HL-60/S4 treated with retinoic acid at 250 ng/mL for 4 days and 3 days (cell line): ENCODE measurements around the gene STAT5B.

Experiments
- in situ Hi-C: fragments of 300-500 bp; cut with MboI; formaldehyde crosslinking; loops from 2 replicates; pipeline ENCODE4 v1.7.0; 2022; ENCODE audit warnings: low sequenced_read_pairs

The STAT5B gene

DNA sequence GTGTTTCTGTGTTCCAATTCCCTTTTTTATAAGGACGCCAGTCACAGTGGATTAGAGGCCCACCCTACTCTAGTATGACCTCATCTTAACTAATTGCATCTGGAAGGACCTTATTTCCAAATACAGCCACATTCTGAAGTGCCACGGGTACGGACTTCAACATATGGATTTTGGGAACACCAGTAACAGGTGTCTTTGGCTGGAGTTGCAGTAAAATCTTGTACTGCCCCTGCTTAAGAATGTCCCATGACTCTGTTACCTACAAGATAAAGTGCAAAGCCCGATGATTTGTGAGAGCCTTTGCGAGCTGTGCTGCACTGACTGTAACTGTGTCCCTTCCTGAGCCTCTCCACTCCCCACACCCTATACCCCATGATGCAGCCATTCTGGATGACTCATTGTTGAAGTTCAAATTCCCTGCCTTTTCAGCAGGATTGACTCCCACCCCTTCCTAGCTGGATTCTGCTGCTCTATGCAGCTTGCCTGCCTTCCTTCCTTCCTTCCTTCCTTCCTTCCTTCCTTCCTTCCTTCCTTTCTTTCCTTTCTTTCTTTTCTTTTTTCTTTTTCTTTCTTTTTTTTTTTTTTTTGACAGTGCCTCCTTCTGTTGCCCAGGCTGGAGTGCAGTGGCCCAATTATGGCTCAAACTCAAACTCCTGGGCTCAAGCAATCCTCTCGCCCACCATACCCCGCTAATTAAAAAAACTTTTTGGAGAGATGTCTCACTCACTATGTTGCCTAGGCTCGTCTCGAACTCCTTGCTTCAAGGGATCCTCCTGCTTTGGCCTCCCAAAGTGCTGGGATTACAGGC, 93.1 kb downstream of the STAT5B start:
- in situ Hi-C loops, result no loop called here

DNA sequence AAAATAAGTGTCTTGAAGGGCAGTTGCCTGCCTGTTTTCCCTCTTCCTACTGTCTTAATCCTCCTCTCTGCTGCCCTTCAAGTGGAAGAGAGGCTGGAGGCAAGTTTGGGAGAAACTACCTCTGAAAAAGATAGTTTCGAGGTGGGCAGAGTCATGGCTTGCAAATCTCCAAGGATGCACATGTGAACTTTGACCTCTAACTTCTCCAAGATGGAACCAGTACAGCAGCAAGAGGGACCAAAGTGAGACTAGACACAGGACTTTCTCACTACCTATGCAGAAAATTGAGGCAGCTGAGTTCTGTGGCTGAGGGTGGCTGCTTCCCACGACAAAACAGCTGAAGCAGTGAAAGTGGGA, 94.4 kb downstream of the STAT5B start:
- in situ Hi-C loops, result no loop called here

DNA sequence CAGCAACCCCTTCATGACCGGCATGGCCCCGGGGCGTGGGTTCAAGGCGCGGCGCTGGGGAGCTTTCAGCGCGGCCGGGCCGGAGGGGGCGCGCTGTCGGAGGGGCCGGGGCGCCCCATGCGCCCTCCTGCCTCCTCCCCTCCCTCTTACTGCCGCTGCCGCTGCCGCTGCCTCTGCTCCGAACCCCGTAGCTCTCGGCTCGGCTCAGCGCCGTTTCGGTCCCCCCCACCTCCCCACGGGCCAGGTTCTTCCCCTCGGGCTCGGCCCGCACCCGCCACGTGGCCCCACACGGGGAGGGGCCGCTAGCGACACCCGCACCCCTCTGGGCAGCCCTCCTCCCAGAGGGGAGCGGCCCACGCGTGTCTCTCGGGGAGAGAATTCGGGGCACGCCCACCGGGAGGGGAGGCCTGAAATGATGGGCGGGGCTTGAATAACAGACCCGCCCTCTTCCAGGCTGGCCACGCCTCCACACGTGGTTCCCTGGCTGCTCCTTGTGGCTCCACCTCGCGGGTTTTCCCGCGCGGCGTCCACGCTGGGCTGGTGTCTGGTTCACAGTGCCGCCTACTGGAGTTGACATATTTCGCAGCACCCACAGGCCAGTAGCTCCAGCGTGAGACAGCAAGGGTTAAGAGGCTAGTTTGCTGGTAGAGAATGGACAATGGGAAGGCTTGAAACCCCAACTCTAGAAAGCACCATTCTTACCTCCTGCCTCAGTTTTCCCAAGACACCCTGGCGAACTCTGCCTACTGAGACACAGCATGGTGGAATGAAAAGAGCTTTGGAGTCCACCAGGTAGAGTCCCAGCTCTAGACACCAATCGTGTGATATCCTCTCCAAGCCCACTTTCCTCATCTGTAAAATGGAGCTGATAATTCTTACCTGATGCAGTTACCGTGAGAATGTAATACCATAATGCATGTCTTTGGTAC, 95.0 kb downstream of the STAT5B start, which contains the start of gene KCNH4:
Gene KCNH4 (minus strand): TSS at position 221 of the 929 bp plus-strand sequence. CDS start 197 bp downstream, at position 24.
- in situ Hi-C loops, result no loop called here

DNA sequence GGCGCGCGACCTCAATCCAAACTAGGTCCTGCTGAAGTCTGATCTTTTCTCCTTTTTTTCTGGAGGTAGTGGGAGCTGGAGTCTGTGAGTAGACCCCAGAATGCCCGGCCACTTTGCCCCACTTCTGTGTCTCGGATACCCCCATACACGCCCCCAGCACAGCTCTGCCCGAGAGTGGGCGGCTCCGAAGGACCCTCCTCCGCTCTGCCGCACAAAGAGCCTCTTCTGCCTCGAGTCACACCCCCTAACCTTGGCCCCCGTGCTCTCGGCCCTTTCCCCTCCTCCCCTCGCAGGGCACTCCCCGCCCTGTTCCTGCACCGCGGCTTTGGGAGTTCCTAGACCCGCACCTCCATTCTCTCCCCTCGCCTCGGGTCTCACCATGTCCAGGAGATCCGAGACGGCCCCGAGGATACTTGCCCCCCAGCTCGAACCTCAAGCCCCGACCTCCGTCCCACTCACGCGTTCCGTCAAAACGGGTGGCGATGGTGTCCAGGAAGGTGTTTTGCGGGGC, 95.7 kb downstream of the STAT5B start:
- in situ Hi-C loops, result no loop called here

DNA sequence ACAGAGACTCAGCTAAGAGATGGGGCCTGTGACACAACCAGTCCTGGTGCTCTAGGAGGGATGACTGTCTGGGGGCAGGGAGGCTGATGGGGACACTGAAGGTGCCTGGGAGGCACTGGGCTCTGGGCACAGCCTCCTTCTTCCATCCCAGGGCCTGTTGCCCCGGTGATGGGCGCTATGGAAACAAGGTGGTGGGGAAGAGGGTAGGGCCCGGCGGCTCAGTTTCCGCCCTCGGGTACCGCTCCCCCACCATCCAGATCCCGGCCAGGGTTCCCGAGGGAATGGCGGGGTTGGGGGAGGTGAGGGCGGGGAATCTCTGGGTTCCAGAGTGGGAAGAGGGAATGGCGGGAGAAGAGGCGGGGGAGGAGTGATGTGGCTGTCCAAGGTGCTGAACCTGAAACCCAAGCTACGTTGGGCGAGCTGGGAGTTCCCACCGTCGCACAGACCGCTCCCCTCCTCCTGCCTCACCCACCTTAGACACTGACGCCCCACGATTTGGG, 96.2 kb downstream of the STAT5B start:
- in situ Hi-C loops, result no loop called here

DNA sequence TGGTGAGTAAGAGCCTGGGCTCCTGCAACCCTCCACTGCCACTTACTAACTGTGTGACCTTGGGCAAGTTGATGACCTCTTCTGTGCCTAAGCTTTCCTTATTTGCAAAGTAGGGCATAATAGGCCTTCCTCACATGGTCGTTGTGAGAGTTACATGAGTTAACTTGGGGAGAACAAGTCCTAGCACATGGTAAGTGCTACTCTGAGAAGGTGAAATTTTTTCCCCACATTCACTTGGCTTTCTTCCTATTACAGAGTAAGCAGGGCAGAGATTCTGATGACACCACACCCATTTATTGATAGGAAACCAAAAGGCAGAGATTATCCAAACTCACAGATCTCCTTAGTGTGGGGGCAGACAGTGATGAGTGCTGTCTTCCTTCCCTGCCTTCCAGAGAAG, 96.9 kb downstream of the STAT5B start:
- in situ Hi-C loops, result no loop called here

DNA sequence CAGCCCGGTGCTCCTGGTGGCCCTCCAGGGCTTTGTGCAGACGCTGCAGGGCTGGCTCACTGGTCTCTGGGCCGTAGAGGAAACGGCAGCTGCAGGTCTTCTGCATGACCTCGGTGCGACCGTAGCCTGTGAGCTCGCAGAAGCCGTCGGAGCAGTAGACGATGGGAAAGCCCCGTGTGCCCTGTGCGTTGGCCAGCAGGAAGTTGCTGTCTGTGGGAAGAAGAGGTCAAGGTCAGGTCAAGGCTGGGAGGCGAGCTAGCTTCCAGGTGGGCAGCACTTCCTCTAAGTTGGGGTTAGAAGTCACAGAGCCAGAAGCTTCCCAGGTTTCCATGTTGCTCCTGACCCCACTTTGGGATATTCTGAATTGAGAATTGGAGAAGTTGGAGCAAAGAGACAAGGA, 97.4 kb downstream of the STAT5B start:
- in situ Hi-C loops, result no loop called here

DNA sequence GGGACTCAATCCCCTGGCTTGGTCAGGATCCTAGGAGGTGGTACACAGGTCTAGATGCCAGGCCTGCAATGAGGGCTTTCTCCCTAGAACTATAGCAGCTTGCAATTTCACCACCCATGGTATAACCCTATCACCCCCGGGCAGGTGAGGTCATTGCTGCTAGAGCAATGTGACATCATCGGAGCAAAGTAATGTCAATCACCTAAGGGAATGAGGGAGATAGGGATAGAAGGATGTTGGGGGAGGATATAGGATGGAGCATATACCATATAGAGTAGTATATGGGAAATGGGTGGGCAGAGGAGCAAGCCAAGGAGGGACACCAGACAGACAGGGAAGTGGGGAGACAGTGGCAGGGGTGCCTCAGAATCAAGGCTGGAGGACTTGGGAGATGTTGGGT, 98.5 kb downstream of the STAT5B start:
- in situ Hi-C loops, result no loop called here

DNA sequence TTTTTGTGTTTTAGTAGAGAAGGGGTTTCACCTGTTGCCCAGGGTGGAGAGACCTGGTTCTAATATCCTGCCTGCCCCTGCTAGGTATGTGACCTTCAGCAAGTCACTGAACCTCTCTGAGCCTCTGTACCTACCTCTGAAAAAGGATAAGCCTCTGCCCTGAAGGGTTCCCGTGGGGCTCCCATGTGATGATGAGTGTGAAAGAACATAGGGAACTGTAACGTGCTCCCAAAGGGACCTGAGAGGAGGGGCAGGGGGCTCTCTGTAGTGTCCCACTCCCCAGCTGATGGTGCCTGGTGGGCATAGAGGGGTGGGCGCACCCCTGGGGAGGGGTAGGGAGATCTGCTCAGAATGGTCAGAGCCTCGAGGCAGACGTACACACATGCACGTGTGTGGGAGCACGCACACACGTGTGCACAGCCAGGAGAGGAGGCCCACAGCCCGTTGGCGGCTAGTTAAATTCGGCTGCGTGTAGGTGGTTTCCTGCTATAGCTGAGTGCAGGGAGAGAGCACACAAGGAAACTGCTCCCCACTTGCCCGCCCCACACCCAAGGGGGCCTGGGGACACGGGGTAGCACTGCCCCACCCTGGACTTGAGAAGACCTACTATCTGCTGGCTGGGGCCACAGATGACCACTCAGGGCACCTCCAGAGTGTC, 101.9 kb downstream of the STAT5B start:
- in situ Hi-C loops, result no loop called here

DNA sequence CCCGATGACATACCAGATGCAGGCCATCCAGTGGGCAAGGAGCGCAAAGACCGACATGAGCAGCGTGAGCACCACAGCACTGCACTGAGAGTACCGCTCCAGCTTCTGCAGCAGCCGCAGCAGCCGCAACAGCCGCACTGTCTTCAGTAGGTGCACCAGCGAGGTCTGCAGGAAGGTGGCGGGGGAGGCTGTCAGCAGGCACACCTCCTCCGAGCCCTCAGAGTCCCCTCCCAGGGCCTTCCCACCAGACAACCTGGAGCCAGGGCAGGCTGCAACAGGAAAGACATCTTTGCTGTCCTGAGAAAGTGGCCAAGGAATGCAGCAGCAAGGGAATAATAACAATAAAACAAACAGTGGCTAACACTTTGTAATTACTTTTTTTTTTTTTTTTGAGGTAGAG, 104.4 kb downstream of the STAT5B start:
- in situ Hi-C loops, result no loop called here

DNA sequence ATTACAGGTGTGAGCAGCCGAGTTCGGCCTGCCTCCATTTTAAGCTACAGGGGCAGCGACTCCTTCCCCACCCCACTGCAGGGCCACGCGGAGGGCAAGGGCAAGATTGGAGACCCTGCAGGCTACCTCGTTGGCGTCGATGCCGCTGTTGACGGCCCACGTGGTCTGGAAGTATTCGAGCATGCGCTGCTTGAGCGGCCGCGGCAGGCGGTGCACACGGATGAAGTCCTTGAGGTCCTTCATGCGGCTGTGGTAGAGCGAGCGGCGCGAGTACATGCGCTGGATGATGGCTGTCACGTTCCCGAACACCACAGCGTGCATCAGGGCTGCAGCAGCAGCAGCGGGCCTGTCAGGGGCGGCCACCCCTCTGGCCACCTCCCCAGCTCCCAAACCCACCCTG, 106.8 kb downstream of the STAT5B start:
- in situ Hi-C loops, result no loop called here

DNA sequence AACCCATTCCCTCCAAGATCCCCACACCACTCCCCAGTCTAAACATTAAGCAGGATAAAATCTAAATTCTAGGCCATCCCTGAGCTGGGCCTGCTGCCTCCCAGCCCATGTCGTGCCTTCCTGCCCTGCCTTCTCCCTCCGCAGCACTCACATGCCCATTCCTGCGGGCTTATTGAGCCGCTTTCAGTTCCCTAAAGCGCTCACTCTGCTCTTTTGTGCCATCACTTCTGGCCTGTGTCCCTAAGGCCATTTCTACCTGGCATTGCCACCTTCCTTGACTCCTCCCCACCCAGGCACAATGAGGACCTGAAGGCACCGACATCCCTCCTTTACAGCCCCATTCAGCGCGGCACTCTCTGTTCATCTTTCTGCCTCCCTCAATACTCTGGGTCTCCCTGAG, 108.4 kb downstream of the STAT5B start:
- in situ Hi-C loops, result no loop called here

DNA sequence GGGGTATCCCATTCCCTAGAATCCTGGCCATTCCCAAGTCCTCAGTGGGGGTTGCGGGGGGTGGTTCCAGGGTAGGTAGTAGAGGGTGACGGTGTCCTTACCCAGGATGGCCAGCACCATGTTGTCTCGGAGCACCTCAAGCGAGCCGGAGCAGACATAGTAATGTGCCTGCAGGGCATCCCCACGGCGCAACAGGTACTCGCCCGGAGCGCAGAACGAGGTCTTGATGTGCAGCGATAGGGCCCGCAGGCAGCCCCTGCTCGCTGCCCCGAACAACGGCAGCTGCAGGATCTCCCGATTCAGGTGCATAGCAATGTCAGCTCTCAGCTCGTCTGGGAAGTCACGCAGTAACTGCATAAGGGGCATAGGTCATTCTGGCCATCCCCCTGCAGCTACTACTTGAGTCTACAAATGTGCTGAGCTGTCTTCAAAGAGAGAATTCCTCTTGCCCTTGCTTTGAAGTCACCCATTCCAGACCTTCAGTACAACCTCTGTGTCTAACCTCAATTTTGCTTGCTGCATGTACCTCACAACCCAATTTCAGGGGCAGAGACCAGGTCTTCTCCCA, 109.9 kb downstream of the STAT5B start:
- in situ Hi-C loops, result no loop called here

DNA sequence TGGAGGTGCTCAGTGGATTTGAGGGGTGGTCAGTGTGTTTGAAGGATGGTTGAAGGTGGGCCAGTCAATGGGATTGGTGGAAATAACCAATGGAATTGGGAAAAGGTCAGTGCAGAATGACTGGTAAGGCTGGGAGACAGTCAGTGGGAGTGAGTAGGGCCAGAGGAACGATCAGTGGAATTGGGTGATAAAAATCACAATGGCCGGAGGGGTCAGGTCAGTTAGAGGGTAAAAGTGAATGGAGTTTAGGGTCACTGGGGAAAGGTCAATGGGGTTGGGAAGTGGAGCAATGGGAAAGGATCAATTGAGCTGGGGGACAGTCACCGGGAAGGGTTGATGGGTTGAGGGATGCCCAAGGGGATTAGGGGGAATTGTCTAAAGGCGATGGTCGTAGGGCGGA, 110.4 kb downstream of the STAT5B start:
- in situ Hi-C loops, result no loop called here

DNA sequence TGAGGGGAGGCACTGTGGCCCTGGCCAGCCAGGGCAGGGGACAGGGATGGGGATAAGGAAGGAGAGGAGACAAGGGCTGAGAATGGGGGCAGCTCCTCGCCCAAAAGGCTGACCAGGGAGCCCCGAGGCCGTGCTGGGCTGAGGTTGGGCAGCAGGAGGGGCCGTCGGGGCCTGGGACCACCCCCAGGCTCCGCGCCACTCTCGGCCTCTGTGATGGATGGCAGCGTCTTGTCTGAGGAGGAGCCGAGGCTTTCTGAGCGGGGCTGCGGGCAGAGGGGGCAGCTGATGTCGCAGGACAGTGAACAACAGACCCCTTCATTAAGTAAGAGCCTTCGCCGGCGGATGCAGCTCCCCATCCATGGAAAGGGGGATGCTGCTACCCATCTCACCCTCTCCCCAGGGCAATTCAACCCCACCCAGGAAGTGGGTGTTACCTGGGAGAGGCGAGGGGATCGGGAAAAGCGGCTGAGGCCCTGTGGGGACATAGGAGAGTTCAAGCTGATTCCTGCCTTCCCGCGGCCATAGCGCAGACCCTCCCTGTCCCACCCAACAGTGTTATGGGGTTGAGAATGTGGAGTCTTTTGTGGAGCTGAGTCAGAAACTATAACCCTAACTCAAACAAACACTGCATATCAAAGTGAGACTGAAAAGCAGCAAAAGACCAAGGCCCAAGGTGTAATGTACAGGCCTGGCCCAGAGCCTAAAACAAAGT, 112.3 kb downstream of the STAT5B start:
- in situ Hi-C loops, result no loop called here

DNA sequence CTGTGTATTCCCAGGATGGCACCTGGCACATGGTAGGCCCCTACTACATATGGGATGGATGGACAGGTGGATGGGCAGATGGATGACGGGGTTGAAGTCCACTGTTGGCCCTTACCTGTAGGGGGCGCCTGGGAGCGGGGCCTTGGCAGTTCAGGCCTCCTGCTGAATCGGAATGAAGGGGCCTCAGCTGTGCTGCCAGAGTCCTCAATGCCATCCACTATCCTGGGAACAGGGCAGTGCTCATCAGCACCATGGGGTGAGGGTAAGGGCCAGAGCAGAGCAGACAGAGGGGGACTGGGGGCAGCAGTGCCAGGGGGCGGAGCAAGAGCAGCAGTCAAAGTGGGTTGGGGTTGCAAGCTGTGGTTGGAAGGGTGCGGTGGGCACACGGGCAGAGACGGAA, 113.1 kb downstream of the STAT5B start:
- in situ Hi-C loops, result no loop called here

DNA sequence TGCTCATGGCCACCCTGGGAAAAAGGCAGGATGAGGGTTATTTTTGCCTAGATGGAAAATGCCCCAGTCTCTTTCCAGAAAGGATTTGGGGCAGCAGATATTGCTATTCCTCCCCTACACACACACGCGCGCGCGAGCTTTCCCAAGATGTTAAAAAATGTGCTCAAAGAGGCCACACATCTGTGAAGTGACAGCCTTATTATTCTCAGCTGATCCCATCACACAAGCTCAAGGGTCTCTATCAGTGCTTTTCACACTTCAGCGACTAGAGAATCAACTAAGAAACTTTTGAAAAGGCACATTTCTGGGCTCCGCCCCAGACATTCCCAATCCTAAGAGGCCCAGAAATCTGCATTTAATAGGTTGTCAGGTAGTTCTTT, 115.7 kb downstream of the STAT5B start:
- in situ Hi-C loops, result no loop called here

DNA sequence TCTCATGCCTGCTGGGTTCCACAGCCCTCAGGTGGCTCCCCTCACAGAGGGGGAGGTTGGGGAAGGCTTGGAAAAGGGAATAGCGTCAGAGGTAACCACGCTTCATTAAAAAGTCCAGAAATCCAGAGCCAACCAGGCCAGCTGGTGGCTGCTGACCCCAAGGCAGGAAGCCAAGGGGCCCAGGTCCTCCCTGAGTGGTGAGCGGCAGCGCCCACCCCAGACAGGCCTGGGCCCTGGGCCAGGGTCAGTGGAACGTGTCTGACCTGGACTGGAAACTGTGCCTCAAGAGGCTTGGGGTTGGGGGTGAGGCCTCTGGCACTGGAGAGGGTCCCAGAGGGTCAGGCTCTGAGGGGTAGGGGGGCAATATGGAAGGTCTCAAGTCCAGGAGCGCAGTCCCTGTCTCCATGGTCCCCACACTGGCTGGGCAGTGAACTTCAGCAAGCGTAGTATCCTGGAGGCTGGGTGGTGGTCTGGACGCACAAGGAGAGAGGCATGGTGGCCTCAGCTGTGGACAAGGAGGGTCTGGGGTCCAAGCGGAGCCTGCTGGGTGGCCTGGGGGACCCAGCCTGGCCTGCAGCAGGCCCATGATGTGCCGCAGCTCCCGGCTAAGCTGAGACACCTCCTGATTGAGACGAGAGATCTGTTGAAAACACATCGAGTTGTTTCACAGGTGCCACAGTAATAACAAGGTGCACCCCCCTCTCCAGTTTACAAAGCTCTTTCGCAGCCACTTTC, 116.2 kb downstream of the STAT5B start:
- in situ Hi-C loops, result no loop called here

DNA sequence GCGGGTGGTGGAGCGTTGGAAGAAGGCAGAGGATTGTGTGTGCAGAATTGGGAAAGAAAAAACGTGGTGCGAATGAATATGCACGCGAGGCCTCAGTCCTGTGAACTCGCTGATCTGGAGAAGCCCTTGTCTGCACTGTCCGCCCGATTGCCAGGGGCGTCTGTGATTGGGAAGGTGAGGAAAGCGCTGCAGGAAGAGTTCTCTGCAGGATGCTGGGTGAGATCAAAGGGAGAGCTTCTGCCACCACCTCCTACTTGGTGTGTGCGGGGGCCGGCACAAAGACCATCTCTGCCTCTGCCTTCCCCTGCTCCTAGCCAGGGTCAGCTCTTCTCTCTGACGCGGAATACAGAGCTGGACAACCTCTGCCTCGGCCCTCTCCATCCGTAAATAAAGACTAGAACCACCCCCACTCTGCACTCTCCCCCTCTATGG, 120.6 kb downstream of the STAT5B start:
- in situ Hi-C loops, result no loop called here
